Nephron (organoid): ENCODE results near the gene FA2H.
"Not testable (repeated sequence)": the region's sequence is repeated elsewhere in the genome, so short reads cannot be mapped to it uniquely, and the experiment has no call there.

Experiments used
- H3K27ac Mint-ChIP-seq, 3 experiments: 2 replicates each; pipeline ENCODE4 v1.8.0; 2020; ENCODE audit warnings: mixed read lengths in 3 of 3, mild to moderate bottlenecking in 2 of 3, moderate library complexity in 1 of 3
- H3K27me3 Mint-ChIP-seq: 2 replicates; pipeline ENCODE4 v1.8.0; 2021; ENCODE audit warnings: low read depth, mild to moderate bottlenecking, moderate library complexity, mixed read lengths
- H3K36me3 Mint-ChIP-seq: 2 replicates; pipeline ENCODE4 v1.8.0; 2020; ENCODE audit warnings: low read depth, mixed read lengths
- H3K4me1 Mint-ChIP-seq: 2 replicates; pipeline ENCODE4 v1.8.0; 2020; ENCODE audit warnings: mixed read lengths
- H3K4me3 Mint-ChIP-seq, 3 experiments: 2 replicates each; pipeline ENCODE4 v1.8.0; 2020; ENCODE audit warnings: mild to moderate bottlenecking in 3 of 3, mixed read lengths in 3 of 3, moderate library complexity in 2 of 3
- H3K9me3 Mint-ChIP-seq: 2 replicates; pipeline ENCODE4 v1.8.0; 2020; ENCODE audit warnings: mixed read lengths
- TF ChIP-seq, protein P1 (sequence below), 3 experiments: fragments of 200-600 bp; sonication (generic); IDR thresholded peaks; one replicate each; pipeline ENCODE4 v1.5.0; 2021; ENCODE audit warnings: antibody characterized with exemption in 3 of 3; ENCODE audit not compliant: unreplicated experiment in 3 of 3

The FA2H gene, protein sequence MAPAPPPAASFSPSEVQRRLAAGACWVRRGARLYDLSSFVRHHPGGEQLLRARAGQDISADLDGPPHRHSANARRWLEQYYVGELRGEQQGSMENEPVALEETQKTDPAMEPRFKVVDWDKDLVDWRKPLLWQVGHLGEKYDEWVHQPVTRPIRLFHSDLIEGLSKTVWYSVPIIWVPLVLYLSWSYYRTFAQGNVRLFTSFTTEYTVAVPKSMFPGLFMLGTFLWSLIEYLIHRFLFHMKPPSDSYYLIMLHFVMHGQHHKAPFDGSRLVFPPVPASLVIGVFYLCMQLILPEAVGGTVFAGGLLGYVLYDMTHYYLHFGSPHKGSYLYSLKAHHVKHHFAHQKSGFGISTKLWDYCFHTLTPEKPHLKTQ

GRCh38 chr16:74774223-74775139 lies at the start of gene FA2H:
Gene FA2H, minus strand, starts transcription at chr16:74774820. Its CDS starts 65 bp downstream, at chr16:74774755.
- Mint-ChIP-seq H3K36me3 (no peaks in the 10 kb centered on the region), H3K27me3 (peaks cover 80% of the 10 kb centered on the region), H3K4me1 (peaks cover 6% of the 10 kb centered on the region), H3K27ac (no peak within 1 kb of the TSS), H3K4me3 (peak within 1 kb of the TSS; percentile 63 to 85 (median 80)), H3K9me3 (no peaks in the 10 kb centered on the region)
- TF ChIP-seq, protein P1, sequence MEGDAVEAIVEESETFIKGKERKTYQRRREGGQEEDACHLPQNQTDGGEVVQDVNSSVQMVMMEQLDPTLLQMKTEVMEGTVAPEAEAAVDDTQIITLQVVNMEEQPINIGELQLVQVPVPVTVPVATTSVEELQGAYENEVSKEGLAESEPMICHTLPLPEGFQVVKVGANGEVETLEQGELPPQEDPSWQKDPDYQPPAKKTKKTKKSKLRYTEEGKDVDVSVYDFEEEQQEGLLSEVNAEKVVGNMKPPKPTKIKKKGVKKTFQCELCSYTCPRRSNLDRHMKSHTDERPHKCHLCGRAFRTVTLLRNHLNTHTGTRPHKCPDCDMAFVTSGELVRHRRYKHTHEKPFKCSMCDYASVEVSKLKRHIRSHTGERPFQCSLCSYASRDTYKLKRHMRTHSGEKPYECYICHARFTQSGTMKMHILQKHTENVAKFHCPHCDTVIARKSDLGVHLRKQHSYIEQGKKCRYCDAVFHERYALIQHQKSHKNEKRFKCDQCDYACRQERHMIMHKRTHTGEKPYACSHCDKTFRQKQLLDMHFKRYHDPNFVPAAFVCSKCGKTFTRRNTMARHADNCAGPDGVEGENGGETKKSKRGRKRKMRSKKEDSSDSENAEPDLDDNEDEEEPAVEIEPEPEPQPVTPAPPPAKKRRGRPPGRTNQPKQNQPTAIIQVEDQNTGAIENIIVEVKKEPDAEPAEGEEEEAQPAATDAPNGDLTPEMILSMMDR (IDR thresholded peaks at IDR 0.05; ENCODE audit: unreplicated experiment in 3 of 3) = peak; percentile 36 to 61 (median 53)

DNA sequence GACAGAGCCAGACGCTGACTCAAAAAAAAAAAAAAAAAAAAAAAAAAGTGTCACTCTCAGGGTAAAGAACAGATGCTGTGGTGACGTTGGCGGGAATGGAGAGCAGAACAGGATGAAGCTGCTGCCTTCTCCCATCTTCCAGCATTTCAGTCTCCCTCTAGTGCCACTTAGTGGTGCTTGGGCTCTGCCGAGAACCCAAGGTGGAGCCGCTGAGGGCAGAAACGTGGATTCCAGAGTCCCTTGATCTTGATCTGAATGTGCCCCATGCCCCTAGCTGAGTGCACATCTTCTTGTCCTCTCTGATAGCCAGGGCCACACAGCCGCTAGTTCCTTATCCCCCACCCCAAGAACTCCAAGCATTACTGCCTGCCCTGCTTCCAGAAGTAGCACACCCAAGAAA lies 43.2 kb upstream of the FA2H start:
- no peak overlapping the region for H3K4me3 Mint-ChIP-seq
- peaks cover 5% of the 10 kb centered on the region for H3K27me3 Mint-ChIP-seq
- H3K36me3 Mint-ChIP-seq = no peaks in the 10 kb centered on the region
- H3K9me3 Mint-ChIP-seq = peaks cover 29% of the 10 kb centered on the region
- TF ChIP-seq, protein P1 (IDR thresholded peaks at IDR 0.05; ENCODE audit: unreplicated experiment in 3 of 3) = no peak
- no peak overlapping the region for H3K27ac Mint-ChIP-seq
- no peaks in the 10 kb centered on the region for H3K4me1 Mint-ChIP-seq

GRCh38 chr16:74813109-74813641 lies 38.6 kb upstream of the FA2H start:
- TF ChIP-seq, protein P1 (IDR thresholded peaks at IDR 0.05; ENCODE audit: unreplicated experiment in 3 of 3) = peak; percentile 84 to 97 (median 94)
- peaks cover 13% of the 10 kb centered on the region for H3K9me3 Mint-ChIP-seq
- H3K27ac Mint-ChIP-seq = no peak overlapping the region
- H3K36me3 Mint-ChIP-seq = no peaks in the 10 kb centered on the region
- peaks cover 4% of the 10 kb centered on the region for H3K27me3 Mint-ChIP-seq
- no peak overlapping the region for H3K4me3 Mint-ChIP-seq
- H3K4me1 Mint-ChIP-seq = no peaks in the 10 kb centered on the region

DNA sequence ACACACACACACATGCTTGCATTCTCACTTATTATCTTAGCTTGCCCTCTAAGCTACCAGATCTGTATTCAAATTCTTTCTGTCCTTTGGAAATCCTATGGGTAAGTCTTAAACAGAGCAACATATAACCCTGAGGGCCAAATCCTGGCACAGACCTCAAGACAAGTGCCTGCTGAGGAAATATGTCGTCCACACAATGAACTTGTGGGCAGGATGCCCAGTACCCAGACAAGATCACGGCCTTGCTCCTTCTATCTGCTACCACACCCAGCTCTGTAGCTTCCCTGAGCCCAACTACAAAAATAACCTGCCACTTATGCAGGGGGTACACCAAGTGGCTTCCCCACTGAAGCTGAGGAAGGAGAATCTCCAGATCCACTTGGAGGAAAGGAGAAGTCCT lies 37.3 kb upstream of the FA2H start:
- Mint-ChIP-seq H3K36me3 (no peaks in the 10 kb centered on the region), H3K27ac (no peak overlapping the region), H3K4me1 (no peaks in the 10 kb centered on the region), H3K4me3 (no peak overlapping the region), H3K9me3 (peaks cover 12% of the 10 kb centered on the region), H3K27me3 (no peaks in the 10 kb centered on the region)
- TF ChIP-seq, protein P1 (IDR thresholded peaks at IDR 0.05; ENCODE audit: unreplicated experiment in 3 of 3) = no peak

DNA sequence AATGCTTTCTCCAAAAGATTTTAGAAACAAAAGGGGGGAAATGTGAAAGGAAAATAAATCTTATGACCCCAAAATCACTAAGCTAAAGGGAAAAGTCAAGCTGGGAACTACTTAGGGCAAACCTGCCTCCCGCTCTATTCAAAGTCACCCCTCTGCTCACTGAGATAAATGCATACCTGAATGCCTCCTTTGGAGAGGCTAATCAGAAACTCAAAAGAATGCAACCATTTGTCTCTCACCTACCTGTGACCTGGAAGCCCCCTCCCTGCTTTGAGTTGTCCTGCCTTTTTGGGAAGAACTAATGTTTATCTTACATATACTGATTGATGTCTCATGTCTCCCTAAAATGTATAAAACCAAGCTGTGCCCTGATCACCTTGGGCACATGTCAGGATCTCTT lies 36.6 kb upstream of the FA2H start:
- peaks cover 18% of the 10 kb centered on the region for H3K9me3 Mint-ChIP-seq
- not testable (repeated sequence) for H3K27ac Mint-ChIP-seq, H3K36me3 Mint-ChIP-seq, H3K4me1 Mint-ChIP-seq, H3K4me3 Mint-ChIP-seq, H3K27me3 Mint-ChIP-seq

DNA sequence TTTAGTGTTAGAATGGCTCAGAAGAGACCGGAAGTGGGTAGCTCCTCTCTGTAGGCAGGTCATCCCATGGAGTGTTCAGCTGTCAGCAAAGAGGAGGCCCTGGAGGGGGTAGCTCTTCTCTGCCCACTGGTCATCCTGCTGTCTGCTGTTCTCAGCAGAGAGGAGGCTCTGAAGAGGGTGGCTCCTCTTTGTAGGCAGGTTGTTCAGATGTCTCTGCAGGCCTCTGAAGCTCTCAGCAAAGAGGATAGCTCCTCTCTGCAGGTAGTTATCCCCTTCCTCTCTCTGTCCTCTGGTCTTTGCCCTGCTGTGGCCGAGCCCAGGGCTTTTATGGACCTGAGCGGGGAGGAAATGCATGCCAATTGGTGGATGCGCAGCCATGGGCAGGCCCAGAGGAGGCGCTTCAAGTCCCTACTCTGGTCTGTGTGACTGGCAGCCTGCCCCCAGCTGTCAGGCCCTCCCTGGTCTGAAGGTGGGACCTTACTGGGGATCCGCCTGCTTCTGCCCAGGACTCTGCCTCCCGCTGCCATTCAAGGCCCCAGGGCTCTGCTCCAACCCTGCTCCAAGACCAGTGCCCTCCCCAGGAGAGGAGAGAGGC lies 32.5 kb upstream of the FA2H start:
- TF ChIP-seq, protein P1 (IDR thresholded peaks at IDR 0.05; ENCODE audit: unreplicated experiment in 3 of 3) = no peak
- H3K27ac Mint-ChIP-seq = no peak overlapping the region
- H3K4me3 Mint-ChIP-seq = no peak overlapping the region
- H3K4me1 Mint-ChIP-seq = no peaks in the 10 kb centered on the region
- H3K9me3 Mint-ChIP-seq = peaks cover 25% of the 10 kb centered on the region
- no peaks in the 10 kb centered on the region for H3K27me3 Mint-ChIP-seq
- H3K36me3 Mint-ChIP-seq = no peaks in the 10 kb centered on the region
